NCI-H748 (cell line): Measurements from ENCODE around the gene PRRC2A.
A peak's percentile ranks its signal among the peaks of the same experiment; 100 is the strongest.

ENCODE experiments used
- DNase-seq: peaks from one replicate; lab custom pipeline; 2025; ENCODE audit not compliant: unreplicated experiment; lab: John Stamatoyannopoulos, UW

PRRC2A gene

GRCh38 chr6:31620586-31621319, at the start of gene PRRC2A:
Gene PRRC2A, plus strand, starts transcription at chr6:31620715. Its CDS starts 2,075 bp downstream, at chr6:31622790.
- peak; percentile 91 for DNase-seq

GRCh38 chr6:31572041-31572911, 48.2 kb upstream of the PRRC2A start, which contains the start of gene LTA:
Gene LTA, plus strand, starts transcription at chr6:31572289. Its CDS starts 454 bp downstream, at chr6:31572743.
- DNase-seq, result no peak

GRCh38 chr6:31573239-31574105, 47.0 kb upstream of the PRRC2A start:
- no peak for DNase-seq

GRCh38 chr6:31574106-31575061, 46.1 kb upstream of the PRRC2A start:
- no peak for DNase-seq

GRCh38 chr6:31575335-31575901, 45.1 kb upstream of the PRRC2A start, which contains the start of gene TNF:
Gene TNF, plus strand, starts transcription at chr6:31575565. Its CDS starts 177 bp downstream, at chr6:31575742.
- no peak for DNase-seq

- no peak for DNase-seq
Observed at GRCh38 chr6:31575952-31576685, 44.4 kb upstream of the PRRC2A start.

- DNase-seq, result no peak
Observed at GRCh38 chr6:31576897-31577578, 43.5 kb upstream of the PRRC2A start.

GRCh38 chr6:31577579-31577966, 42.9 kb upstream of the PRRC2A start:
- no peak for DNase-seq

- DNase-seq, result no peak
Observed at GRCh38 chr6:31578184-31579118, 42.1 kb upstream of the PRRC2A start.

GRCh38 chr6:31579119-31579505, 41.4 kb upstream of the PRRC2A start:
- no peak for DNase-seq

- DNase-seq, result no peak
Observed at GRCh38 chr6:31579546-31580437, 40.7 kb upstream of the PRRC2A start.

- DNase-seq, result no peak
Observed at GRCh38 chr6:31580438-31580740, 40.1 kb upstream of the PRRC2A start.

GRCh38 chr6:31580807-31581433, 39.6 kb upstream of the PRRC2A start:
- peak; percentile 89 for DNase-seq

- DNase-seq, result no peak
Observed at GRCh38 chr6:31581434-31582229, 38.9 kb upstream of the PRRC2A start.

- no peak for DNase-seq
Observed at GRCh38 chr6:31582230-31582643, 38.3 kb upstream of the PRRC2A start, which contains the start of gene LTB. Gene LTB, minus strand, starts transcription at chr6:31582424. Its CDS starts 7 bp downstream, at chr6:31582417.
